Dermis microvascular lymphatic vessel endothelial cell (primary cell): ENCODE measurements around the gene CDH13. TPM values are rescaled to one million over a fixed set of nuclear protein-coding genes. Genes with fewer than 3 reads are reported as not detected.
"Not testable (repeated sequence)": the region's sequence is repeated elsewhere in the genome, so short reads cannot be mapped to it uniquely, and the experiment has no call there.

ENCODE experiments used
- DNase-seq, 2 donors: peaks; one replicate each; pipeline versions ENCODE4 v3.0.0 to v3.0.0-alpha.2; 2010; ENCODE audit warnings: low read depth in 2 of 2
- total RNA-seq: library from RNA; depleted of rRNA; stranded (reverse); fragments of >200 nt; gene quantifications from 2 replicates; pipeline ENCODE4 v1.2.1, GENCODE V29; 2014

CDH13 gene
- total RNA-seq, 1 donor from 2014 or later, result 68.9 TPM

DNA sequence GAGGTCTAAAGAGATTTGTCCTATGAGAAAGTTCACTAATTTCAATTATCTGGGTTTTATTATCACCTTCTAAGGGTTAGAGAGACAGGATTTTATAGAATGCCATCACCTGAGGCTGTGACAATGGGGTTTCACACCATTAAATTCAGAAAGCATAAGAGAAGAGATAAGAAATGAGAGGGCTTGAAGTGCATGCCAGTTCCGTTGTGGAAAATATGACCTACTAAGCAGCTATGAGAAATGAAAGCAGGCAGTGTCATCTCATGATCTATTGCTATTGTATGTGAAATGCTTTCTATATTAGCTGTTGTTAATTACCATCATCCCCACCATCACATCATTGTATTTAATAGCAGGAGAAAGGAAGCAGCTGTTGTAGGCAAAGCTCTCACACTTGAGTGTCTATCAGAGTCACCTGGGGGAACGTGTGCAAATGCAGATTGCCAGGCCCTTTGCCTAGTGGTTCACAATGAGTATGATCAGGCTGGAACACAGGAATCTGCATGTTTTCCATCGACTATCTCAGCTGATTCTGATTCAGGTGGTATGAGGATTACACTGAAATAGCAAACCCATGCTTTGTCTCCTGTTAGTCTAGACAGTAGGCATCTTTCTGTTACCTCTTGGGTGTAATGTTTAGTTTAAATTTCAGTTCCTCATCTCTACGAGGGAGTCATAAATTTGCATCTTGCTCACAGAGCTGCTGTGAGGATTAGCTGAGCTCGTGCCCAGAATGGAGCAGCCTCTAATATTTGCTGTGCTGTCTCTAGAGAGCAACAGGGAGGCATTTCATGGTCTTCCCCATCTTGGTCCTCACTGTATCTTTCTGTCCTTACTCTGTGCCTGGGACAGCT lies 256.4 kb downstream of the CDH13 start:
- peak in 1 of 2 donors; percentile 47 for DNase-seq

DNA sequence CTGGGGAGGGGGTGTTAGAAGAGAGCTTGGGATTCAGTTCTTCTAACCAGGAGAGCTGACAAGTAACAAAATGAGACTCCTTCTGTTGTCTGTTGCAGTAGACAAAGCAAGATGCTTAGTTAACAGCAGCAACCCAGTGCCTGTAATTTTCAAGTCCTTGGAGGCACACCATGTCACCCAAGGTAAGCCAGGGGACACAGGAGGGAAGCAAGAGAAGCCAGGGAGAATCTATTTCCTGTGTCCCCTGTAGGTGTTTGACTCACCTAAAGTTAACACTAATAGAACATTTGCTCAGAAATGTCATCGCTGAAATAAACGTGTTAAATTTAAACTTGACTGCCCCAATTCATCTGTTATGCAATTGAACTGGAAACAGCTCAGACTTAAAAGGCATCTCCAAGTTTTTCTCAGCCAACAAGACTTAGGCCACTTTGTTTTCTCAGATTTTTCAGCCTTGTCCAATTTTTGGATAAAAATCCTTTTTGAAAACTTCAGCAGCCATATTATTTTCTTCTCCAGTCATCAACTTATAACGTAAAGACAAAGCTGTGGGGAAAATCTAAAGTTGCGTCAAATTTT lies 257.6 kb downstream of the CDH13 start:
- no peak for DNase-seq

DNA sequence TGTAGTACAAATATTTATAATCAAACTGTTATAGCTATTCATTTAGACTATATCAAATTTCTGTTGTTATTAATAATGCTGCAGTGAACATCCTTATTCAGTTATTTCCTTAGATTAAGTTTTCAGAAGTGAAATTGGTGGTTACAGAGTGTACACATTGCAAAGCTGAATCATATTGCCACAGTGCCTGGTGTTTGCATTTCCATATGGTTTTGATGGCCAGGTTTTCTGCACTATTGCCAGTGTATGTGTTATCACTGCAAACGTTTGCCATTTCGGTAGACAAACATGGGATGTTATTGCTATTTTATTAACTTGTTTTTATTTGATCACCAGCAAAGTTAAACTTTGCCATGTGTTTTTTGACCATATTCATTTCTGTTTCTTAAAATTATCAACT lies 259.4 kb downstream of the CDH13 start:
- DNase-seq, result no peak

DNA sequence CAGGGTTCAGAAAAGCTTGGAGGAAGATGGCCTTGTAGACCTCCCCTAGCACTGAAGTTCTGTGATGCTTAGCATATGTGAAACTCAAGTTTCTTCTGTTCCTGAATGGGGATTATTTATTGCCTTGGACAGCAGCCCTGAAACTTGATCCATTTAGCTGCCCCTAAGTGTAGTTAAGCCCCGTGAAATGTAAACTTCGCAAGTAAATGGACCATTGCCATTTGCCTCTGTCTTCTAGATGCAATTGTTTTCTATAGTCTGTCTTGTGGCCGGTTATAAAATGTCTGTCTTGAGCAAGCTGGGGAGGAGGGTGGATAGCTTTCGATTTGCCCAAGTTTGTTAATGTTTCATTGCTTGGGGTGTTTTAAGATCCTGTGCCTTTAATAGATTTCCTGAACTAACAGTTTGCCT lies 261.8 kb downstream of the CDH13 start:
- DNase-seq, result no peak

DNA sequence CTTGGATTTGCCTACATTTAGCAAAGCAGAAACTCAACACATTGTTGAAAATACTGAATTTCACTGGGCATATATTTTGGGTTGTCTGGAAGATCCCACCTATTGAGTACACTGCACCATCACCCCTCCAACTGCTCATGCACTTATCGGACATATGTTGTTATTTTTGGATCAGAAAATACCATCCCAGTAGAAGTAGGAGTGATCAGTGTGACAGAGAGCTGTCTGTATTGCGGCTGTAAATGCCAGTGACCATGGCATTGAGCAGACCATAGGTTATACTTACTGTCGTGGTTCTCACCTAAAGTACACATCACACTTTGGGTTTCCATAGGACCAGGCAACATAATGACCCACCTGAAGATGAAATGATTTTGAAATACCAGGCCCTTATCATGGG lies 264.7 kb downstream of the CDH13 start:
- no peak for DNase-seq

DNA sequence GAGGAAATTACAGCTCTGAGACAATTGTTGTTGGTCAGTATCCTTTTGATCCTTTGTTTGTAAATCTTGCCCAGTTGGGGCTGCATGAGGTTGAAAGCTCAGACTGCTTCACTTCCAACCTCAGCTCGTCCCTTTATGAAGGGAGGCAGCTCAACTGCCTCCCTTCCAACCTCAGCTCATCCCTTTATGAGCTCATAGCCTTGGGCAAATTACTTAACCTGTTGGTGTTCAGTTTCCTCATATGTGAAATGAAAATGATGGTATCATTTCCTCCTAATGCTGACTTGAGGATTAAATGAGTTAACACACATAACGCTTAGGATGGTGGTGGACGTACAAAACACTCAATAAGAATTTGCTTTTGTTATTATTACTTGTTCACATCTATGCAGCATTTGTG lies 265.1 kb downstream of the CDH13 start:
- no peak for DNase-seq

DNA sequence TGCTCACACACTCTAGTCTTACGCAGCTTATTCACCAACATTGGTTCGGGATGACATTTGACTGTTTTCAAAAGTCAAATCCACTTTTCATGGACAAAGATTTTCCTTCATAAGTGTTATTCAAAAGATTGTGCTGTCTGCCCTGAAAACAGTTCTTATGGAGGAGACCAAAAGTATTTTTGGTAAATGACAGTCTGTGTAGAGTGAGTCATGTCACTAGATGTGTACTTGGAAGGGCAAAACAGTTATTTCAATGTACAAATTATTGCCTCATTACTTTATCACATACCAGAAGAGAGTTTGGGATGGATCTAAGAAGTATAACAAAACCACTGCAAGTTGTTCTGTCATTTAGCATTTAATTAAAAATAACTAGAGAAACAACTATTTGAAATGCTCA lies 265.6 kb downstream of the CDH13 start:
- no peak for DNase-seq

DNA sequence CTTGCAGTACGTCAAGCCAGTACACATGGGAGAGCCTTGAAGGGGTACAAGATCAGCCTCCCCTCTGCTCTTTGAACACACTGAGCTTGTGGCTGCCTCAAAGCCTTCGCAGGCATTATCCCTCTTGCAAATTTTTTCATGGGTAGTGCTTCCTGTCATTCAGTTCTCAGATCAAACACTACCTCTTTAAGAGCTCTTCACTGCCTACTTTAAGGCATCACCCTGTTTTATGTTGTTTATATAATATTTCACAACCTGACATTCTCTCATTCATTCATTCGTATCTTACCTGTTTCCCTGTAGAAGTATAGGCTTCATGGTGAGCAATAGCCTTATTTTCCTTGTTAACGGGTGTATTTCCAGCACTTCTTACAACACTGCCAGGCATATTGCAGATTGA lies 269.1 kb downstream of the CDH13 start:
- DNase-seq, result no peak

DNA sequence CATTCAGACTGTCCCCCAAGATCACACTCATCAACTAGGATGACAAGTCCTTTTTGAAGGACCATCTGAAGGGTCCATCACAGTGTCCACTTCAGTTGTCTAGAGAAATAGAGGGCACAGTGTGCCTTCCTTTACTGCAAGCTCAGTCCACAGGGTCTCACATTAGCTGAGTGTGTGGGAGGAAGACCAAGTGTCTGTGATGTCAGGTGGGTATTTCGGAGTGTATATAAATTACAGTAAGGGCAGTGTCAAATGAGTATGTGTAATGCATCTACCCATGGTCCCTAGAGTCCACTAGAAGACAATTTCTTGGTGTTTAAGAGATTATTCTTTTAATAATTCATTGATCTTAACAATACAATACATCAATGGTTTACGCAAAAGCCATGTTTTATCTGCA lies 272.2 kb downstream of the CDH13 start:
- DNase-seq, result no peak

DNA sequence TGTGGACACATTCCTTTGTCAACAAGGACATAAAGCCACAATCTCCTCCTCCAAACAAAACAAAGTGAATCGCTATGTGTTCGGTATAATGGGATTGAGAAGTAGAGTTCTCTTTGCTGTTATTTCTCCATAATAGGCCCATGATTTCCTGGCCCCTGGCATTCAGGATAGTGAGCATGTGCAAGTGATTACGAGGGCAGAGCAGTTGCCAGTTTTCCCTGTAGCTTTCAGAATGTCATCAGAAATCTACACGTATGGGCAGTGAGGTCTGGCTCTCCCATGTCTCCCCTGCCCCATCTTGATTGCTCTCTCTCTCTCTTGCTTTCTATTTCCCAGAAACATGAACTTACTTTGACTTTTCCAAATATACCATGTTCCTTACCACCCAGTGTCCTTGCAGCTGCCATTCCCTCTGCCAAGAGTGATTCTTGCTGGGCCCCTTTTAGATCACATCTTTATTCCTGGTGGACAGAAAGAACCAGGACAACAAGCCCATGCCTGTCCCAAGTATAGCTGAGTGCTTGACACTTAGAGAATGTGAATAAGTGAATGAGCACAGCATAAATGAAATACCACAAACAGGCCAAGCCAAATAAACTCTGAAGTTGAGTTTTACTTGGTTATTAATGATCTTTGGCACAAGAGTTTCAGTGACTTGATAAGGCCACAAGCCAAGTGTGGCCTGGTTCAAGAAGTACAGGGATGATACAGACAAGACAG lies 273.1 kb downstream of the CDH13 start:
- no peak for DNase-seq

DNA sequence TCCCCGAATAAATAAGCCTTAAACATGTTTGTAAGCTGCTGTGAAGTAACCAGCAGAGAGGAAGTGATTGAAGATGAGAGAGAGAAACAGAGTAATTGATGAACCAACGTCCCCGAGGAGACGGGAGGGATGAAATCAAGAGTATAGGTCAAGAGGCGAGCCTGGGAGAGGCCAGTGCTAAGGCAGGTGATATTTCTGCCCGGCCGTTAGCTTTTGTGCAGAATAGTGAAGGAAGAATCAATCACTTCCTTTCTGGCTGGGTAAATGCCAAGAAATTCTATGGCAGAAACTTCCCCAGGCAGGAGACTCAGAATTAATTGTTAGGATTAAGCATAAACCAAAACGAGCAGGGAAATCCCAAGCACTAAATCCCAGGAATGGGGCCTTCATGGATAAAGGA lies 273.8 kb downstream of the CDH13 start:
- peak in 1 of 2 donors; percentile 56 for DNase-seq

DNA sequence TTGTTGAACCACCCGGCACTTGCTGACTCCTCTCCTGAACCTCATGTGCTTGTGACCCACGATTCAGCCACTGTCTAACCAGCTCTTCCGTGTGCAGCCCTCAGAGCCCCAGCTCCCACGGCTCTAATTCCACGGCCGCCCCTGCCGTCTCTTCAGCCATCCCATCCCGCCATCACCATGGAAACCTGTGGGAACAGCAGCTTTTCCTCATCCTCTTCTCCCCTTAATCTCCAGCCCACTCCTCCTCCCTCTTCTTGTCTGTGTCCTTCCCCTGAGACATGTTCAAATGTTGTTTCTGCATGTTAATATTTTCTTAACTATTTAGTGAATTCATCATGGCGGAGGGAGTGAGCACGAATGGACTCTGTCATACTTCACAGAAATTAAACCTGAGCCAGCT lies 285.2 kb downstream of the CDH13 start:
- DNase-seq, result no peak

DNA sequence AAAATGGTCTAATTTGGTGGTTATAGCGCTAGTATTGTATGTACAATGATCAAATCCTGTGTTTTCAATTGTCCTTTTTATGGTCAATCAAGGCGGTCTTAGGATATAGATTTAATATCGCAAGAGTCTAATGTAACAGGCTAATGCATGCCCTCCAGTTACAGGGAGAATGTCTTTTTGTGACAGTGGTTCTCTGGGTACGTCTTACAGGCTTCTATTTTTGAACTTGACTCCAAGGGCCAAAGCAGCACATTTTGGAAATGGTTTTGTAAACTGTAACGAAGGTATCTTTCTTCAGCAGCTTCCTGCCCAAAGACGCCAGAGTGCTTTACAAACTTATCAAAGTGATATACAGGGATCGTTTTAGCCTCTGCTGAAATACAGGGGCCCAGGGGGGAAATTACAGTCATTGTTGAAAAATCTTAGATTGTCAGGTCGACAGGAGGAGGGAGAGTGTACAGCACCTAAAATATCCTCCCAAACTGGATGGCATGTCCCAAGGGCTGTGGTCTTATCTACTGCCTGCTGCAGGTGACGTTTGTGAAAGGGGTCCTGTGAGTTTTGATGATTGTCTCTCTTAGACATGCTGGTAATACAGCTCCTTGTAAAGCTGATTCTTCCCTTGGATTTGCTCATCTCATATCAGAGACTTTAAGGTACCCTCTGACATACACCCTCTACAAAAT lies 288.5 kb downstream of the CDH13 start:
- DNase-seq, result no peak

DNA sequence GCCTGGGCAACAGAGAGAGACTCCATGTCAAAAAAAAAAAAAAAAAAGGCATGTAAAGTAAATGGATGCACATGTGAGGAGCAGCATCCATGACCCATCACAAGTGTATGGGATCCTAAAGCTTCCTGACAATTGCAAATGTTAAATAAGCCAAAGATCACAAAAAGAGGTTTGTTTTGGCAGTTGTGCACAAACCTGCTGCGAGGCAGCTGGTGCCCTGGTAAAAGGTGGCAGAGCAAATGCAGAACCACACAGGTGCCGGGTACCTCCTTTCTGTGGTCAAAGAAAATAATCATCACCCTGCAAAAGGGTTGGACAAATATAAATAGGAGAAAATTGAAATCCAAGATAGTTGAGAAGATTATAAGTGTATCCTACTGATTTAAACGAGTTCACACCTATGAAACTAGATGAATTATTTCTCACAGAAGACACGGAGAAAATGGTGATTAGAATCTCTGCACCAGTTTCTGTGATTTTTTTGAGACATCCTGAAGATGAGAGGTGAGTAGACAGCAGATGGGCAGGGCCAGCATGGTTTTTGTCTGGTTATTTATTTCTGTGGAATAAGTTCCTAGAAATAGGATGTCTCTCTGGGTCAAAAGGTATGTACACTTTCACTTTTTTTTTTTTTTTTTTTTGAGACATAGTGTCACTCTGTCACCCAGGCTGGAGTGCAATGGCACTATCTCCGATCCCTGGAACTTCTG lies 291.3 kb downstream of the CDH13 start:
- no peak for DNase-seq

DNA sequence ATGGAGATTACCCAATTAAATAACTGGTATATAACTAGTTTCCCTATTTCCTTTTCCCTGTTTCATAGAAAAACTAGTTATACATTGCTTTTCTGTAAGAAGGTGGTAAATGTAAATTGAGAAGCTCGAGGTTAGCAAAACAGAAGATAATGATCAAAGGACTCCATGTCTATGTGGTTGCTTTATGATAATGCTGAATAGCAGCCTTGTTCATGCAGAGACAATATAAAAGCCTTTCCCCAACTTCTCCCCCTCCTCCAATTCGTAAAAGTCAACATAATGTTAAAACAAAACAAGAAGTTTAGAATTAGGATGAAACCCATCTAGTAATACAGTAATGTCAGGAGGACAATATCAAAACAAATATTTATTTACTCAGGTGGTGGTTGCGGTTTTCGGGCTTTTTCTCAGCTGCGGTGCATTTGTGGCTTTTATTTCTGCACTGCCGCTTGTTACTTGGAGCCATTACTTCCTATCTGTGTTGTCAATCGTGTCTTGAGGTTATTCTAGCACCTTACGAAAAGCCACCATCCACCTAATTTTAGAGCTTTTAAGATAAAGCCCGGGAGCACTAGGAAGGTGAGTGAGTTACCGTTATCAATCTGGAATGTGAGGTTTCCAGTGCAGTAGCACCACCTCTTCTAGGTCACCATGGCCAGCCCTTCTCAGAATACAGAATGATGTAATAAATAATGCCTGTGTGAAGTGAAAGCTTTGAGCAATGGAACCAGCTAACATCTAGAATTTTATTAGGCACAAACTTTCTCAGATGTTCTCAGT lies 297.5 kb downstream of the CDH13 start:
- DNase-seq, result no peak

DNA sequence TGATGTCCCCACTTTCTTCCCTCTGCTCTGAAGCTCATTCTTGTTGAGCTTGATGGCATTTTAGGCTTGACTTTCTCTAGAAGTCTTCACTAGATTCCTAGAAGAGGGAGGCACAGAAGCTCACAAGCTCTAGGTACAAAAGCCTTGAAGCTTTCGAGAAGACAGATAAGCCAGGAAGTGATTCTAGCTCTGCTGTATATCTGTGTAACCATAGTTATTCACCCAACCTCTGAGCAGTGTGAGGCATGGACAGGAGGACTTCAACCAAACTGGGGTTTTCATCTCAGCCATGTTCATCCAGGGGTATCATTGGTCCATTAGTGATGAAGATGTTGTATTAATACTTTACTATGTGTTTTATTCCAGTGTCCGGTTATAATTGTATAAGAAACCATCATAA lies 299.7 kb downstream of the CDH13 start:
- no peak for DNase-seq

DNA sequence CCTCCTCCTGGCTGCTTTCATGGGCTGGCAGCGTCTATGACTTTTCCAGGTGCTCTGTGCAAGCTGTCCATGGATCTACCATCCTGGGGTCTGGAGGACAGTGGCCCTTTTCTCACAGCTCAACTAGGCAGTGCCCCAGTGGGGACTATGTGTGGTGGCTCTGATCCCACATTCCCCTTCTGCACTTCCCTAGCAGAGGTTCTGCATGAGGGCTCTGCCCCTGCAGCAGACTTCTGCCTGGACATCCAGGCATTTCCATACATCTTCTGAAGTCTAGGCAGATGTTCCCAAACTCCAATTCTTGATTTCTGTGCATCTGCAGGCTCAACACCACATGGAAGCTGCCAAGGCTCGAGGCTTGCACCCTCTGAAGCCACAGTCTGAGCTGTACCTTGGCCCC lies 307.2 kb downstream of the CDH13 start:
- DNase-seq, result not testable (repeated sequence)

DNA sequence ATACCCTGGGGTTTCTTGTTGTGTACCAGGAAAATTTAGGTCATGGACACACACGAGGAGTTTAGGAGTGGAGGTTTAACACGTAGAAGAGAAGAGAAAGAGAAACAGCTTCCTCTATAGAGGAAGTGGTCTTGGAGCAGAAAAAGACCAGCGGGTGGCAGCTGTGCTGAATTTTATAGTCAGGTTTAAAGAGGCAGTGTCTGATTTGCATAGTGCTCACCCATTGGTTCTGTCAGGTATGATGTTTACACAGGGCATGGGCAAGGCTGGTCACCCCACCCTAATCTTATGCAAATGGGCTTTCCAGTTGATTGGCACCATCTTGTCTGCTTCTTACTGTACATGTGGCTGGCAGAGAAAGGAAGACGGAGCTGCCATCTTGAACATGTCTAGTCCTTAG lies 309.0 kb downstream of the CDH13 start:
- DNase-seq, result no peak

DNA sequence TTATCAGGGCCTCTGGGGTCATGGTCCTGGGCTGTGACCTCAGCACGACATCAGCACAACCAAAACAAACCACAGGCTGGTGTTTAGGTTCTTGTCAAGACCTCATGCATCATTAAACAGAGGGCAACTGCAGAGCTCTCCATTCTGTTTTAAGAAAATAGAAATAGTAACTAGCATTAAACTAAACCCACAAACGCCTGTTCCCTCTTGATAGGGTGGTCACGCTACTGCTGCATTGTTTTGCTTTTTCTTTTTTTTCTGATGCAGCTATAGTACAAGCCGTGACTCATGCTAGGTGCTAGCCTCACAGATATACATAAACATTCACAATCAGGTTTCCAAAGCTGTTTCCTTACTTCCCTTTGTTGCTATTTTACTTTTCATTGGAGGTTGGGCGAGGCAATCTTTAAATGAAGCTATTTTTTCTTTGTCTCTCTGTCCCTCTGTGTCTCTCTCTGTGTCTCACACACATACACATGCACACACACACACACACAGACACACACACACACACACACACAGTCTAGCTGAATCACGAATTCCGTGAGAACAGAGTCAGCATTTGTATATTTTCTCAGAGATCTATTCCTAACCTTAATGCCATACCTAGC lies 310.3 kb downstream of the CDH13 start:
- peak; percentile 95 to 99 for DNase-seq

DNA sequence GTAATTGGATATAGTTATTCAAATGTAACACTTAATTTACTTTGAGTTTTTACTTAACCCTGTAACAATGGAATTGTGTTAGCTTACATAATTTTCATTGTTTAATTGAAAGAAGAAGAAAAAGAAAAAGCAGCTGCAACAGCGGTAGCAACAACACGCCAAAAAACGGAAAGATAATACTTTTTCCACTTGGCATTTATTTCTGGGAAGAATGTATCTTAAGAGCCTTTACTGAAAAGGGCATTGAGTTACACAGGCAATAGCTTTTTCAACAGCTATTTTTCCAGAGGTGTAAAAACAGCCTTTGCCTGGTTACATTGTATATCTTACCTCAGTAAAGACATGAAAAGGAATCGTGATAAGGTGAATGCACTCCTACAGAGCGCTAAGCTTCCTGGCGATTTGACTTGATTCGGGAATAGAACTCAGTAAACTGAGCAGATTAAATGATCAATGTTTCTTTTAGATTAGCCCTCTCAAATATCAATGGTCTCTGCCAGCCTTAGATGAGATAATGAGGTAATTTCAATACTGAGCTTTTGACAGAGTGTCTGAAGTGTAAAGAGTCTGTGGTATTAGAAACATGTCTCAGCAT lies 311.3 kb downstream of the CDH13 start:
- peak in 1 of 2 donors; percentile 9 for DNase-seq
